K562 (cell line): Measurements from ENCODE around the gene MSRB2. TPM values are rescaled to one million over a fixed set of nuclear protein-coding genes. Genes with fewer than 3 reads are reported as not detected.
A peak's percentile ranks its signal among the peaks of the same experiment; 100 is the strongest.

Source experiments
- ATAC-seq: fragments of 200-7000 bp; cut with Tn5 transposase; 3 replicates; pipeline ENCODE4 v1.9.1; 2020; ENCODE audit warnings: moderate library complexity
- BruUV-seq: library from RNA; stranded (reverse); fragments of 400-500 nt; replicated peaks from 2 replicates; lab custom pipeline; 2021; lab: Mats Ljungman, UMichigan
- CTCF ChIA-PET: fragments of 300-600 bp; formaldehyde crosslinking; extraction: SDS; loops from one replicate; lab custom pipeline; 2021; ENCODE audit warnings: low intra/inter-chr PET ratio; lab: Yijun Ruan, JAX
- POLR2A ChIA-PET: fragments of 300-600, 350-650 bp; sonication (Branson Sonifier 250); formaldehyde crosslinking; extraction: SDS; loops from one replicate; lab custom pipeline; 2021; ENCODE audit warnings: antibody characterized with exemption, inconsistent platforms; lab: Yijun Ruan, JAX
- DNase-seq, 4 experiments: peaks; one replicate each; pipeline versions ENCODE4 v3.0.0 to v3.0.0-alpha.2; 2011 to 2018; ENCODE audit warnings: low spot score in 3 of 4, mixed read lengths in 3 of 4; ENCODE audit errors: extremely low read depth in 1 of 4
- FAIRE-seq: peaks from 2 replicates; lab custom pipeline; 2011; peaks lifted over from hg19 to GRCh38; lab: Jason Lieb, UNC
- H2AFZ ChIP-seq: 2 replicates; pipeline ENCODE4 v1.6.0; 2011; ENCODE audit warnings: low read depth, low read length, control low read depth, inconsistent platforms
- H3K27ac ChIP-seq: fragments of 200-600 bp; 3 replicates; pipeline ENCODE4 v1.8.0; 2011; ENCODE audit warnings: low read depth, mild to moderate bottlenecking, control low read depth, inconsistent platforms, low read length, moderate library complexity, mixed read lengths; ENCODE audit errors: extremely low read depth
- H3K27me3 ChIP-seq, 2 experiments: fragments of 300-600 bp in 1 of 2; 2 replicates in 1 of 2; 3 replicates in 1 of 2; pipeline versions ENCODE4 v1.6.0 to v1.8.0; 2011; ENCODE audit warnings: inconsistent platforms in 2 of 2, low read length in 2 of 2, mild to moderate bottlenecking in 1 of 2, mixed read lengths in 1 of 2, moderate library complexity in 1 of 2; ENCODE audit not compliant: control insufficient read depth in 2 of 2, insufficient read depth in 2 of 2
- H3K36me3 ChIP-seq: fragments of 300-600 bp; 3 replicates; pipeline ENCODE4 v1.8.0; 2011; ENCODE audit warnings: mild to moderate bottlenecking, low read length, inconsistent platforms; ENCODE audit not compliant: control insufficient read depth, insufficient read depth
- H3K4me1 ChIP-seq, 2 experiments: fragments of 200-600 bp in 1 of 2; replicated peaks in 1 of 2; 2 replicates in 1 of 2; 3 replicates in 1 of 2; pipeline versions ENCODE4 v1.5.1 to v1.8.0; 2011; ENCODE audit warnings: inconsistent platforms in 2 of 2, low read length in 2 of 2, mild to moderate bottlenecking in 1 of 2, mixed read lengths in 1 of 2, moderate library complexity in 1 of 2; ENCODE audit not compliant: control insufficient read depth in 2 of 2, insufficient read depth in 2 of 2
- H3K4me2 ChIP-seq: 2 replicates; pipeline ENCODE4 v1.6.1; 2011; ENCODE audit warnings: low read length, control low read depth, inconsistent platforms, mixed read lengths; ENCODE audit not compliant: insufficient read depth
- H3K4me3 ChIP-seq: fragments of 200-600 bp; sonication (generic), shearing (Covaris generic); 2 replicates; pipeline ENCODE4 v1.5.1; 2016; ENCODE audit warnings: control low read depth, inconsistent platforms
- H3K79me2 ChIP-seq: fragments of 200-600 bp; 3 replicates; pipeline ENCODE4 v1.8.0; 2011; ENCODE audit warnings: low read length, inconsistent platforms; ENCODE audit not compliant: control insufficient read depth, insufficient read depth
- H3K9ac ChIP-seq, 2 experiments: 2 replicates each; pipeline versions ENCODE4 v1.6.0 to v1.6.1; 2011; ENCODE audit warnings: low read depth in 2 of 2, low read length in 2 of 2, control low read depth in 1 of 2, inconsistent platforms in 1 of 2, mild to moderate bottlenecking in 1 of 2, mixed read lengths in 1 of 2; ENCODE audit not compliant: insufficient read depth in 1 of 2
- H3K9me1 ChIP-seq: one replicate; pipeline ENCODE4 v1.6.0; 2011; ENCODE audit warnings: inconsistent platforms, mild to moderate bottlenecking, low read length, moderate library complexity; ENCODE audit not compliant: control insufficient read depth, insufficient read depth
- H3K9me3 ChIP-seq: replicated peaks from 2 replicates; pipeline ENCODE4 v1.5.1; 2011; ENCODE audit warnings: low read depth, low read length, inconsistent platforms; ENCODE audit not compliant: control insufficient read depth, insufficient read depth
- H4K20me1 ChIP-seq: replicated peaks from 2 replicates; pipeline ENCODE4 v1.6.1; 2011; ENCODE audit warnings: low read length, inconsistent platforms, mixed read lengths; ENCODE audit not compliant: control insufficient read depth, insufficient read depth
- ATF7 ChIP-seq: fragments of 450-650 bp; IDR thresholded peaks from 2 replicates; pipeline ENCODE4 v1.7.1; 2014; ENCODE audit warnings: mild to moderate bottlenecking, moderate library complexity
- CBFB ChIP-seq: sonication (generic); formaldehyde crosslinking; IDR thresholded peaks from 2 replicates; pipeline ENCODE4 v1.4.0; 2020; ENCODE audit warnings: mild to moderate bottlenecking, missing genetic modification reagents
- HDAC6 ChIP-seq: IDR thresholded peaks from 2 replicates; pipeline ENCODE4 v1.6.1; 2012; ENCODE audit warnings: low read depth, mild to moderate bottlenecking, control low read depth, inconsistent platforms, low read length, moderate library complexity
- MIER1 ChIP-seq: fragments of 450-650 bp; IDR thresholded peaks from 2 replicates; pipeline ENCODE4 v1.6.1; 2016; ENCODE audit warnings: antibody characterized with exemption, mild to moderate bottlenecking, low read depth
- NCOR1 ChIP-seq: fragments of 450-650 bp; IDR thresholded peaks from 2 replicates; pipeline ENCODE4 v1.6.1; 2016; ENCODE audit warnings: mild to moderate bottlenecking, moderate library complexity
- NFATC3 ChIP-seq: fragments of 450-650 bp; IDR thresholded peaks from 2 replicates; pipeline ENCODE4 v1.6.1; 2017; ENCODE audit warnings: mild to moderate bottlenecking
- PREB ChIP-seq: sonication (generic); formaldehyde crosslinking; IDR thresholded peaks from 2 replicates; pipeline ENCODE4 v1.8.1; 2023; ENCODE audit warnings: mild to moderate bottlenecking, missing genetic modification reagents
- RBFOX2 ChIP-seq: fragments of 200-400 bp; formaldehyde crosslinking; IDR thresholded peaks from 2 replicates; pipeline ENCODE4 v1.6.1; 2017; ENCODE audit warnings: low read depth, mild to moderate bottlenecking, low read length, moderate library complexity
- RFX1 ChIP-seq: fragments of 450-650 bp; IDR thresholded peaks from 2 replicates; pipeline ENCODE4 v1.6.1; 2016; ENCODE audit warnings: mild to moderate bottlenecking, moderate library complexity
- SAP30 ChIP-seq: fragments of 200-600 bp; sonication (generic); IDR thresholded peaks from 2 replicates; pipeline ENCODE4 v1.6.1; 2012; ENCODE audit warnings: borderline replicate concordance, low read depth, mild to moderate bottlenecking, moderate library complexity, low read length, control low read depth, inconsistent platforms; ENCODE audit not compliant: insufficient read depth, poor library complexity, severe bottlenecking
- SRSF7 ChIP-seq: fragments of 200-400 bp; formaldehyde crosslinking; optimal IDR thresholded peaks from 2 replicates; pipeline ENCODE3; 2017; ENCODE audit warnings: mild to moderate bottlenecking, low read depth, low read length
- TFAM ChIP-seq: fragments of 250-450 bp; sonication (Bioruptor Pico); conservative IDR thresholded peaks from 2 replicates; pipeline ENCODE4 v1.5.0; 2021; ENCODE audit warnings: mild to moderate bottlenecking, moderate library complexity
- ZBTB1 ChIP-seq: sonication (generic); formaldehyde crosslinking; IDR thresholded peaks from 2 replicates; pipeline ENCODE4 v1.8.1; 2023; ENCODE audit warnings: missing genetic modification reagents, low read depth, mild to moderate bottlenecking, borderline replicate concordance
- ZFP36 ChIP-seq: fragments of 150-350 bp; IDR thresholded peaks from 2 replicates; pipeline ENCODE4 v1.6.1; 2018; ENCODE audit warnings: low read length, low read depth; ENCODE audit not compliant: partially characterized antibody
- ZNF133 ChIP-seq: fragments of 250-450 bp; sonication (Bioruptor Pico); IDR thresholded peaks from 2 replicates; pipeline ENCODE4 v1.4.0; 2020; ENCODE audit warnings: mild to moderate bottlenecking
- ZZZ3 ChIP-seq: fragments of 450-650 bp; IDR thresholded peaks from 2 replicates; pipeline ENCODE4 v1.6.1; 2016; ENCODE audit warnings: antibody characterized with exemption, mild to moderate bottlenecking, moderate library complexity
- WGBS: fragments of 100-300 bp; shearing (Covaris generic); methylation state at CpG from one replicate; pipeline ENCODE4 v1.1.6; 2016; ENCODE audit warnings: low coverage, mixed read lengths; ENCODE audit not compliant: insufficient coverage; ENCODE audit errors: missing lambda C conversion rate; 5-methylcytosine and 5-hydroxymethylcytosine counted together
- in situ Hi-C: fragments of 300-500 bp; cut with MboI; formaldehyde crosslinking; loops from 4 replicates; pipeline ENCODE4 v1.15.0; 2018; ENCODE audit warnings: inconsistent platforms, mixed read lengths
- intact Hi-C: fragments of 100-400 bp; cut with micrococcal nuclease; formaldehyde crosslinking; loops from 2 replicates; pipeline ENCODE4 v1.14.2; 2022
- polyA plus RNA-seq, 8 experiments: library from polyadenylated mRNA; depleted of rRNA in 4 of 8; stranded (reverse) in 5 of 8; unstranded in 3 of 8; fragments of >200 nt; fragmentation: Nextera tagmentation in 2 of 8; fragmentation: Illumina TruSeq in 1 of 8; extraction: Ambion mirVana in 2 of 8; extraction: Trizol in 1 of 8; gene quantifications; 2 replicates each; pipeline versions ENCODE4 v1.2.1 to v1.2.3, GENCODE V29; 2011 to 2014; ENCODE audit warnings: inconsistent platforms in 1 of 8, missing spikeins in 1 of 8
- total RNA-seq, 7 experiments: library from RNA; depleted of rRNA in 6 of 7; stranded (reverse); fragments of >200 nt in 6 of 7; fragmentation: Illumina TruSeq in 2 of 7; extraction: Trizol in 2 of 7; gene quantifications; 2 replicates each; pipeline versions ENCODE4 v1.2.1 to v1.2.3, GENCODE V29; 2011 to 2021; ENCODE audit warnings: low replicate concordance in 1 of 7
- TF ChIP-seq, protein P1 (sequence below), 2 experiments: IDR thresholded peaks; 2 replicates each; pipeline ENCODE4 v1.6.1; 2011; ENCODE audit warnings: borderline replicate concordance in 1 of 2, control low read depth in 1 of 2, low read depth in 1 of 2, low read length in 1 of 2, mild to moderate bottlenecking in 1 of 2, mixed read lengths in 1 of 2, moderate library complexity in 1 of 2; ENCODE audit not compliant: insufficient read depth in 1 of 2, insufficient read length in 1 of 2, poor library complexity in 1 of 2, severe bottlenecking in 1 of 2; ENCODE audit errors: extremely low read depth in 1 of 2
- TF ChIP-seq, protein P2 (sequence below), 3 experiments: fragments of 200-800 bp in 1 of 3; sonication (Bioruptor generic) in 1 of 3; sonication (generic) in 1 of 3; formaldehyde crosslinking in 1 of 3; IDR thresholded peaks; 2 replicates each; pipeline versions ENCODE4 v1.6.1 to v1.8.0; 2016 to 2022; ENCODE audit warnings: mild to moderate bottlenecking in 2 of 3, missing compliant biosample characterization in 2 of 3, missing genetic modification characterization in 2 of 3, missing genetic modification reagents in 1 of 3

MSRB2 gene
- total and polyA plus RNA-seq, 9 of the 15 experiments (the other 6 are each of a cell fraction or from before 2014, with no cell fraction given), result 1.5 to 22.3 (median 5.9) TPM

DNA sequence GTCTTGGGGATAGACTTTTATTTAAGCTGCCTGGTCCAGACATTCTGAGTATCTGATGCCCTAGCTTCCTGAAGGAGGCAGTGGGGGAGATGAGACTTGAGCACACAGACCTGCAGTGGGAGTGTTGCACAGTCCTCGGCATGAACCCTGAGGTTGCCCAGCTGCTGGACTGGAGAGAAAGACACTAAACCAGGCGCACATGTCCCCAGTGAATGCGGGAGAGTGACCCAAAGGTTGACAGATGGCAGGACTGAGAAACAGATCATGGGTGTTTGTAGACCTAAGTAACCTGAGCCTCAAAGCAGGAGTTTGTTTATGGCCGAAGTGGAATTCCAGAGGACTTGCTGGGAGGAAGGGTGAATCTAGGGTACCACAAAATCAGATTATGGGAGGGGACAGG is 15.7 kb upstream of the MSRB2 start (continued):
- no peak for TF ChIP-seq TFAM (CRISPR knock-in tag)

- intact Hi-C loops, result loop anchor here (5.0 kb wide), 1 partner anchor 67 kb away; no protein-coding TSS in a partner anchor
- Histone ChIP-seq H4K20me1 (no peaks in the 10 kb centered on the region), H3K9me3 (no peaks in the 10 kb centered on the region), H3K79me2 (no peaks in the 10 kb centered on the region), H3K4me1 (no peaks in the 10 kb centered on the region), H3K9ac (no peak overlapping the region), H3K4me3 (no peak overlapping the region), H3K9me1 (no peaks in the 10 kb centered on the region), H3K36me3 (no peaks in the 10 kb centered on the region), H3K27ac (no peak overlapping the region), H2AFZ (0 out of 2 replicates have a peak overlapping the region, but pooled peaks have one; percentile 41), H3K27me3 (peaks cover 0 to 4% of the 10 kb centered on the region in 2 experiments; a peak in 1 of 5 replicates), H3K4me2 (no peak overlapping the region)
- FAIRE-seq (no peak), DNase-seq (no peak), ATAC-seq (no peak)
- ChIA-PET POLR2A (interaction anchor here (1.4 kb wide), 1 partner anchor 23 kb away, joined by 5 read pairs; no protein-coding TSS in a partner anchor), CTCF (no interaction called here)
- in situ Hi-C loops, result no loop called here
- no TSS peak for BruUV-seq
- 19% methylated on average over 7 of the region's 7 CpGs for WGBS
- no peak for TF ChIP-seq ZNF133
- no peak for TF ChIP-seq PREB (CRISPR knock-in tag)
- TF ChIP-seq, protein P1, sequence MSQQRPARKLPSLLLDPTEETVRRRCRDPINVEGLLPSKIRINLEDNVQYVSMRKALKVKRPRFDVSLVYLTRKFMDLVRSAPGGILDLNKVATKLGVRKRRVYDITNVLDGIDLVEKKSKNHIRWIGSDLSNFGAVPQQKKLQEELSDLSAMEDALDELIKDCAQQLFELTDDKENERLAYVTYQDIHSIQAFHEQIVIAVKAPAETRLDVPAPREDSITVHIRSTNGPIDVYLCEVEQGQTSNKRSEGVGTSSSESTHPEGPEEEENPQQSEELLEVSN (IDR thresholded peaks at IDR 0.05; ENCODE audit: borderline replicate concordance in 1 of 2, extremely low read depth in 1 of 2, insufficient read depth in 1 of 2, insufficient read length in 1 of 2, low read depth in 1 of 2, low read length in 1 of 2, poor library complexity in 1 of 2, severe bottlenecking in 1 of 2), result no peak
- no peak for TF ChIP-seq CBFB (CRISPR knock-in tag)
- TF ChIP-seq SAP30, result no peak
- no peak for TF ChIP-seq ZBTB1 (CRISPR knock-in tag)
- TF ChIP-seq SRSF7, result no peak
- TF ChIP-seq, protein P2, sequence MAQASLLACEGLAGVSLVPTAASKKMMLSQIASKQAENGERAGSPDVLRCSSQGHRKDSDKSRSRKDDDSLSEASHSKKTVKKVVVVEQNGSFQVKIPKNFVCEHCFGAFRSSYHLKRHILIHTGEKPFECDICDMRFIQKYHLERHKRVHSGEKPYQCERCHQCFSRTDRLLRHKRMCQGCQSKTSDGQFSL (CRISPR knock-in tag; IDR thresholded peaks at IDR 0.05), result no peak
- TF ChIP-seq, protein P2 (tag; IDR thresholded peaks at IDR 0.05), result no peak
- TF ChIP-seq HDAC6, result no peak
- no peak for TF ChIP-seq ZZZ3
- TF ChIP-seq RFX1, result no peak
- no peak for TF ChIP-seq ZFP36
- no peak for TF ChIP-seq NCOR1
- TF ChIP-seq RBFOX2, result no peak
- TF ChIP-seq NFATC3, result no peak
- no peak for TF ChIP-seq MIER1
- no peak for TF ChIP-seq ATF7
Observed at GRCh38 chr10:23080262-23080661, 15.1 kb upstream of the MSRB2 start.
